ENCODE results near the gene NEK4. TPM values are rescaled to one million over a fixed set of nuclear protein-coding genes. Genes with fewer than 3 reads are reported as not detected.
A peak's percentile ranks its signal among the peaks of the same experiment; 100 is the strongest.

NEK4 gene
- total and polyA plus RNA-seq, 2 of the 13 experiments (the other 11 are each of a cell fraction or from before 2014, with no cell fraction given): 16.5 to 38.0 TPM

- no peak for TF ChIP-seq ZNF512B (CRISPR knock-in tag; IDR thresholded peaks at IDR 0.05; ENCODE audit: borderline replicate concordance)
- TF ChIP-seq NFAT5 (CRISPR knock-in tag; IDR thresholded peaks at IDR 0.05): no peak
- TF ChIP-seq CENPX (CRISPR knock-in tag; IDR thresholded peaks at IDR 0.05): 0 out of 2 replicates have a peak, but pooled peaks have one; percentile 93
- no peak for TF ChIP-seq NFRKB (IDR thresholded peaks at IDR 0.05)
- no peak for TF ChIP-seq KAT8 (CRISPR knock-in tag; IDR thresholded peaks at IDR 0.05)
- TF ChIP-seq HNRNPK (IDR thresholded peaks at IDR 0.05; ENCODE audit: low read depth, low read length, poor library complexity, severe bottlenecking): no peak
- TF ChIP-seq ZNF780A (CRISPR knock-in tag; IDR thresholded peaks at IDR 0.05): no peak
- TF ChIP-seq ZNF432 (CRISPR knock-in tag; IDR thresholded peaks at IDR 0.05; ENCODE audit: borderline replicate concordance): no peak
- TF ChIP-seq ZNF33A (CRISPR knock-in tag; IDR thresholded peaks at IDR 0.05; ENCODE audit: borderline replicate concordance): 0 out of 2 replicates have a peak, but pooled peaks have one; percentile 6
- 0 out of 2 replicates have a peak, but pooled peaks have one; percentile 27 for TF ChIP-seq AHR (CRISPR knock-in tag; IDR thresholded peaks at IDR 0.05)
- TF ChIP-seq KMT2A (CRISPR knock-in tag; IDR thresholded peaks at IDR 0.05): no peak
- peak; percentile 58; the same call in 1 of the 2 replicates for TF ChIP-seq ZNF530 (CRISPR knock-in tag; IDR thresholded peaks at IDR 0.05; ENCODE audit: low read depth)
- no peak for TF ChIP-seq ZUFSP (CRISPR knock-in tag; IDR thresholded peaks at IDR 0.05; ENCODE audit: borderline replicate concordance)
- 0 out of 2 replicates have a peak, but pooled peaks have one; percentile 9 for TF ChIP-seq ZNF468 (CRISPR knock-in tag; IDR thresholded peaks at IDR 0.05)
- TF ChIP-seq ZBTB14 (CRISPR knock-in tag; IDR thresholded peaks at IDR 0.05): no peak
- 0 out of 2 replicates have a peak, but pooled peaks have one; percentile 29 for TF ChIP-seq SKIL (CRISPR knock-in tag; IDR thresholded peaks at IDR 0.05; ENCODE audit: borderline replicate concordance)
- TF ChIP-seq TCF7L2 (IDR thresholded peaks at IDR 0.05; ENCODE audit: low read depth, low read length): no peak
These were observed 65.4 kb downstream of the NEK4 start (continued) for GRCh38 chr3:52705438-52705687.

Measured in HepG2 (cell line).